ENCODE results near the gene FCHSD2.

The FCHSD2 gene

DNA sequence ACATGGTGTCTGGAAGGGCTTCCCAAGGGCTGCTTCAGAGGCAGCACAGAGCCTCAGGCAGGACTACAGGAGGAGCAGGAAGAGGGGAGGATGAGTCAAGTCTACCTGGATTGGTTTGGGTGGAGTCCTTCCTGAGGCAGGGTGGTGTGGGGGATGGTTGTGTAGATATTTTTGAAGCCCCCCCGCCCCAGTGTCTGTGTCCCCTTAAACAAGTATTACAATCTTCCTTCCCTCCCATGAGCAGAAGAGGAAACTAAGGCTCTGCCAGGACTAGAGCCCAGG lies 34.7 kb upstream of the FCHSD2 start:
- no peak for TF ChIP-seq EZH2 (IDR thresholded peaks at IDR 0.05; ENCODE audit: borderline replicate concordance, low read depth, low read length, severe bottlenecking)
- TF ChIP-seq, protein P1, sequence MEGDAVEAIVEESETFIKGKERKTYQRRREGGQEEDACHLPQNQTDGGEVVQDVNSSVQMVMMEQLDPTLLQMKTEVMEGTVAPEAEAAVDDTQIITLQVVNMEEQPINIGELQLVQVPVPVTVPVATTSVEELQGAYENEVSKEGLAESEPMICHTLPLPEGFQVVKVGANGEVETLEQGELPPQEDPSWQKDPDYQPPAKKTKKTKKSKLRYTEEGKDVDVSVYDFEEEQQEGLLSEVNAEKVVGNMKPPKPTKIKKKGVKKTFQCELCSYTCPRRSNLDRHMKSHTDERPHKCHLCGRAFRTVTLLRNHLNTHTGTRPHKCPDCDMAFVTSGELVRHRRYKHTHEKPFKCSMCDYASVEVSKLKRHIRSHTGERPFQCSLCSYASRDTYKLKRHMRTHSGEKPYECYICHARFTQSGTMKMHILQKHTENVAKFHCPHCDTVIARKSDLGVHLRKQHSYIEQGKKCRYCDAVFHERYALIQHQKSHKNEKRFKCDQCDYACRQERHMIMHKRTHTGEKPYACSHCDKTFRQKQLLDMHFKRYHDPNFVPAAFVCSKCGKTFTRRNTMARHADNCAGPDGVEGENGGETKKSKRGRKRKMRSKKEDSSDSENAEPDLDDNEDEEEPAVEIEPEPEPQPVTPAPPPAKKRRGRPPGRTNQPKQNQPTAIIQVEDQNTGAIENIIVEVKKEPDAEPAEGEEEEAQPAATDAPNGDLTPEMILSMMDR (IDR thresholded peaks at IDR 0.05; ENCODE audit: borderline replicate concordance, extremely low read depth, low read length, poor library complexity, severe bottlenecking) = no peak
- Histone ChIP-seq H4K20me1 (ENCODE audit: insufficient read depth, low read length) (no peaks in the 10 kb centered on the region; the same call in 1 of the 2 replicates), H3K4me1 (ENCODE audit: insufficient read depth, low read length) (no peaks in the 10 kb centered on the region), H3K27me3 (ENCODE audit: insufficient read depth, low read length, poor library complexity) (no peaks in the 10 kb centered on the region), H3K36me3 (ENCODE audit: insufficient read depth, low read length) (no peaks in the 10 kb centered on the region), H3K27ac (ENCODE audit: low read length) (no peak overlapping the region), H2AFZ (ENCODE audit: low read depth, low read length) (no peak overlapping the region), H3K9me3 (ENCODE audit: insufficient read depth, low read length, severe bottlenecking) (no peaks in the 10 kb centered on the region), H3K9ac (ENCODE audit: low read depth, low read length) (no peak overlapping the region), H3K79me2 (ENCODE audit: insufficient read depth, low read length) (no peaks in the 10 kb centered on the region), H3K4me2 (ENCODE audit: insufficient read depth, low read length) (no peak overlapping the region), H3K4me3 (ENCODE audit: low read depth in 1 of 2, low read length in 2 of 2) (no peak overlapping the region)
- no peak for DNase-seq
- ATAC-seq (ENCODE audit: insufficient read depth, low read depth) = no peak

DNA sequence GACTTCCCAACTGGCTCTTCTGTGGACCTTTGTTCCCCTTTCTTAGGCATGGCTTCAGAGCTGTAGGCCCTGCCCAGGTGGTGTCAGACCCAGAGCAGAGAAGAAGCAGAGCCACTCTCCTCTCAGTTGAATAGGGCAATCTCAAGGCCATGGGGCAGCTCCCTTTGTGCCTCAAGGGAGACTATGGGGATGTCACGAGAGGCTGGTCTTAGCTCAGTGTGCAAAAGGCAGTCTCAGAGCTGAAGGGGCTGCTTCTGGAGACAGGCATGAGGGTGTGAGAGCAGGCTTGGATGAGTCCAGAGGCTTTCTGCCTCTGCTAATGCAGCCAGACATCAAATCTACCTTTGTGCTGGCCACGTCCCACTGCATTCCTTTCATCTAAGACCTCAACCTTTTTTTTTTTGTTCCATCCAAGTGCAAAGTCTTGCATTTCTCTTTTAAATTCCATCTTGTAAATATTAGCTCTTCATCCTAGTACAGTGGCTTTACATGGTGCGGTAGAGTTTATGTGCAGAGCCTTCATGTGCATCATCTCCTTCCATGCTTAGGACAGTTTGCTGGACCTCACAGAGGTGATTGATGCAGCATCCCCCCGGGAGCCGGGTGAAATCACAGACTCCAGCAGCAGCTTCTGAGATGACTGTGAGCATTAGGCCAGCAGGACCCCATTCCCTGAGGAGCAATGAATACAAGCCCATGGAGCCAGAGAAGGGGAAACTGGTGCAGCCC lies 34.2 kb upstream of the FCHSD2 start:
- Histone ChIP-seq H3K4me2 (ENCODE audit: insufficient read depth, low read length) (no peak overlapping the region), H3K9ac (ENCODE audit: low read depth, low read length) (no peak overlapping the region), H3K79me2 (ENCODE audit: insufficient read depth, low read length) (no peaks in the 10 kb centered on the region), H3K27ac (ENCODE audit: low read length) (no peak overlapping the region), H3K4me3 (ENCODE audit: low read depth in 1 of 2, low read length in 2 of 2) (no peak overlapping the region), H3K4me1 (ENCODE audit: insufficient read depth, low read length) (no peaks in the 10 kb centered on the region), H3K27me3 (ENCODE audit: insufficient read depth, low read length, poor library complexity) (no peaks in the 10 kb centered on the region), H2AFZ (ENCODE audit: low read depth, low read length) (no peak overlapping the region), H3K36me3 (ENCODE audit: insufficient read depth, low read length) (no peaks in the 10 kb centered on the region), H3K9me3 (ENCODE audit: insufficient read depth, low read length, severe bottlenecking) (no peaks in the 10 kb centered on the region), H4K20me1 (ENCODE audit: insufficient read depth, low read length) (no peaks in the 10 kb centered on the region; the same call in 1 of the 2 replicates)
- DNase-seq (no peak), ATAC-seq (ENCODE audit: insufficient read depth, low read depth) (no peak)
- TF ChIP-seq, protein P1 (IDR thresholded peaks at IDR 0.05; ENCODE audit: borderline replicate concordance, extremely low read depth, low read length, poor library complexity, severe bottlenecking) = no peak

GRCh38 chr11:73175551-73176144 lies 33.5 kb upstream of the FCHSD2 start:
- Histone ChIP-seq H3K4me3 (ENCODE audit: low read depth in 1 of 2, low read length in 2 of 2) (no peak overlapping the region), H3K27me3 (ENCODE audit: insufficient read depth, low read length, poor library complexity) (no peaks in the 10 kb centered on the region), H3K4me1 (ENCODE audit: insufficient read depth, low read length) (no peaks in the 10 kb centered on the region), H3K36me3 (ENCODE audit: insufficient read depth, low read length) (no peaks in the 10 kb centered on the region), H2AFZ (ENCODE audit: low read depth, low read length) (no peak overlapping the region), H3K9me3 (ENCODE audit: insufficient read depth, low read length, severe bottlenecking) (no peaks in the 10 kb centered on the region), H4K20me1 (ENCODE audit: insufficient read depth, low read length) (no peaks in the 10 kb centered on the region; the same call in 1 of the 2 replicates), H3K27ac (ENCODE audit: low read length) (no peak overlapping the region), H3K79me2 (ENCODE audit: insufficient read depth, low read length) (no peaks in the 10 kb centered on the region), H3K4me2 (ENCODE audit: insufficient read depth, low read length) (no peak overlapping the region), H3K9ac (ENCODE audit: low read depth, low read length) (no peak overlapping the region)
- no peak for TF ChIP-seq EZH2 (IDR thresholded peaks at IDR 0.05; ENCODE audit: borderline replicate concordance, low read depth, low read length, severe bottlenecking)
- TF ChIP-seq, protein P1 (IDR thresholded peaks at IDR 0.05; ENCODE audit: borderline replicate concordance, extremely low read depth, low read length, poor library complexity, severe bottlenecking) = no peak
- DNase-seq (no peak), ATAC-seq (ENCODE audit: insufficient read depth, low read depth) (no peak)

Measured in DND-41 (cell line).